H1 (cell line): Measurements from ENCODE around the gene CCR3. TPM values are rescaled to one million over a fixed set of nuclear protein-coding genes. Genes with fewer than 3 reads are reported as not detected.
A peak's percentile ranks its signal among the peaks of the same experiment; 100 is the strongest.

ENCODE experiments used
- CTCF ChIA-PET: fragments of 300-600 bp; sonication (Branson Sonifier 250); formaldehyde crosslinking; loops from one replicate; lab custom pipeline; 2021; ENCODE audit not compliant: partially characterized antibody; lab: Charles Lee
- POLR2A ChIA-PET: fragments of 300-600 bp; sonication (Branson Sonifier 250); formaldehyde crosslinking; loops from one replicate; lab custom pipeline; 2021; ENCODE audit warnings: inconsistent platforms; ENCODE audit not compliant: partially characterized antibody; lab: Charles Lee
- DNase-seq, 2 experiments: peaks; one replicate each; pipeline versions ENCODE4 v3.0.0 to v3.0.0-alpha.2; 2010 to 2022; ENCODE audit warnings: low spot score in 2 of 2, low read depth in 1 of 2, mixed read lengths in 1 of 2
- FAIRE-seq: peaks from 2 replicates; lab custom pipeline; 2011; peaks lifted over from hg19 to GRCh38; lab: Jason Lieb, UNC
- H2AFZ ChIP-seq: 2 replicates; pipeline ENCODE4 v1.8.1; 2012; ENCODE audit warnings: low read length, inconsistent platforms
- H2AK5ac ChIP-seq: 2 replicates; pipeline ENCODE4 v1.6.1; 2013; ENCODE audit warnings: low read depth, low read length
- H2BK120ac ChIP-seq: replicated peaks from 2 replicates; pipeline ENCODE3; 2013; ENCODE audit warnings: low read depth, low read length, inconsistent platforms
- H2BK12ac ChIP-seq: 2 replicates; pipeline ENCODE4 v1.6.1; 2013; ENCODE audit warnings: low read depth, low read length
- H2BK15ac ChIP-seq: 2 replicates; pipeline ENCODE4 v1.6.1; 2013; ENCODE audit warnings: low read length
- H2BK20ac ChIP-seq: 2 replicates; pipeline ENCODE4 v1.6.1; 2013; ENCODE audit warnings: low read length
- H2BK5ac ChIP-seq: 2 replicates; pipeline ENCODE4 v1.6.1; 2013; ENCODE audit warnings: low read depth, low read length
- H3K14ac ChIP-seq: 2 replicates; pipeline ENCODE4 v1.6.1; 2013; ENCODE audit warnings: inconsistent platforms; ENCODE audit not compliant: insufficient read length
- H3K18ac ChIP-seq: 2 replicates; pipeline ENCODE4 v1.6.1; 2013; ENCODE audit warnings: low read length; ENCODE audit errors: extremely low read depth
- H3K23ac ChIP-seq: 2 replicates; pipeline ENCODE4 v1.6.1; 2013; ENCODE audit warnings: inconsistent platforms; ENCODE audit not compliant: insufficient read length
- H3K23me2 ChIP-seq: 2 replicates; pipeline ENCODE4 v1.6.1; 2013; ENCODE audit warnings: low read depth, low read length
- H3K27ac ChIP-seq: 2 replicates; pipeline ENCODE4 v1.6.1; 2011; ENCODE audit warnings: low read depth, low read length, inconsistent platforms
- H3K27me3 ChIP-seq, 4 experiments: replicated peaks in 1 of 4; 1 replicate in 1 of 4; 2 replicates in 3 of 4; pipeline versions ENCODE4 v1.6.1 to v1.8.1; 2011 to 2013; ENCODE audit warnings: low read length in 3 of 4, mild to moderate bottlenecking in 3 of 4, inconsistent platforms in 2 of 4, mixed read lengths in 2 of 4, moderate library complexity in 1 of 4; ENCODE audit not compliant: control insufficient read depth in 3 of 4, insufficient read depth in 3 of 4; ENCODE audit errors: extremely low read depth in 1 of 4
- H3K36me3 ChIP-seq, 4 experiments: 2 replicates each; pipeline versions ENCODE4 v1.6.1 to v1.8.1; 2011 to 2013; ENCODE audit warnings: mild to moderate bottlenecking in 4 of 4, low read length in 3 of 4, moderate library complexity in 2 of 4, control low read depth in 1 of 4, inconsistent platforms in 1 of 4; ENCODE audit not compliant: insufficient read depth in 4 of 4, control insufficient read depth in 2 of 4
- H3K4ac ChIP-seq: replicated peaks from 2 replicates; pipeline ENCODE3; 2013; ENCODE audit warnings: low read length, low read depth, mixed read lengths, inconsistent platforms; ENCODE audit not compliant: insufficient read length
- H3K4me1 ChIP-seq, 4 experiments: replicated peaks in 1 of 4; 1 replicate in 1 of 4; 2 replicates in 3 of 4; pipeline versions ENCODE4 v1.6.1 to v1.8.1; 2011 to 2013; ENCODE audit warnings: low read length in 3 of 4, inconsistent platforms in 2 of 4, mixed read lengths in 1 of 4; ENCODE audit not compliant: insufficient read depth in 4 of 4, control insufficient read depth in 3 of 4
- H3K4me2 ChIP-seq, 2 experiments: 2 replicates each; pipeline versions ENCODE4 v1.6.1 to v1.8.1; 2011 to 2013; ENCODE audit warnings: low read depth in 2 of 2, low read length in 2 of 2, control low read depth in 1 of 2, inconsistent platforms in 1 of 2, mild to moderate bottlenecking in 1 of 2; ENCODE audit not compliant: insufficient read depth in 1 of 2
- H3K4me3 ChIP-seq, 4 experiments: fragments of 200-600, 300-600 bp in 1 of 4; sonication (generic), shearing (Covaris generic), sonication (Bioruptor Twin) in 1 of 4; 2 replicates each; pipeline versions ENCODE4 v1.5.1 to v1.8.1; 2011 to 2016; ENCODE audit warnings: low read length in 4 of 4, low read depth in 3 of 4, control low read depth in 2 of 4, inconsistent platforms in 2 of 4, mild to moderate bottlenecking in 2 of 4, mixed read lengths in 1 of 4, moderate library complexity in 1 of 4; ENCODE audit not compliant: insufficient read depth in 2 of 4; ENCODE audit errors: extremely low read depth in 1 of 4
- H3K56ac ChIP-seq: replicated peaks from 2 replicates; pipeline ENCODE3; 2013; ENCODE audit warnings: low read depth, mild to moderate bottlenecking, mixed read lengths, low read length, inconsistent platforms; ENCODE audit not compliant: insufficient read length
- H3K79me1 ChIP-seq: 2 replicates; pipeline ENCODE4 v1.6.1; 2013; ENCODE audit warnings: low read depth, low read length, control low read depth
- H3K79me2 ChIP-seq, 2 experiments: 2 replicates each; pipeline versions ENCODE4 v1.6.1 to v1.8.1; 2012 to 2013; ENCODE audit warnings: low read length in 2 of 2, mild to moderate bottlenecking in 2 of 2, inconsistent platforms in 1 of 2; ENCODE audit not compliant: insufficient read depth in 2 of 2, control insufficient read depth in 1 of 2
- H3K9ac ChIP-seq, 4 experiments: replicated peaks in 1 of 4; 1 replicate in 1 of 4; 2 replicates in 3 of 4; pipeline versions ENCODE4 v1.6.1 to v1.8.1; 2011 to 2013; ENCODE audit warnings: low read depth in 3 of 4, low read length in 3 of 4, control low read depth in 2 of 4, mild to moderate bottlenecking in 2 of 4, moderate library complexity in 2 of 4, inconsistent platforms in 1 of 4; ENCODE audit errors: extremely low read depth in 1 of 4
- H3K9me3 ChIP-seq, 2 experiments: 2 replicates each; pipeline versions ENCODE4 v1.6.1 to v1.8.1; 2012 to 2013; ENCODE audit warnings: mild to moderate bottlenecking in 2 of 2, moderate library complexity in 2 of 2, control low read depth in 1 of 2, inconsistent platforms in 1 of 2, low read depth in 1 of 2, low read length in 1 of 2, mixed read lengths in 1 of 2; ENCODE audit not compliant: insufficient read depth in 2 of 2
- H4K20me1 ChIP-seq, 2 experiments: replicated peaks in 1 of 2; 2 replicates each; pipeline versions ENCODE3 to v1.8.1; 2011 to 2013; ENCODE audit warnings: inconsistent platforms in 2 of 2, low read length in 2 of 2, mild to moderate bottlenecking in 1 of 2; ENCODE audit not compliant: insufficient read depth in 2 of 2, control insufficient read depth in 1 of 2
- H4K5ac ChIP-seq: 2 replicates; pipeline ENCODE4 v1.6.1; 2013; ENCODE audit warnings: low read length, low read depth, mixed read lengths, inconsistent platforms; ENCODE audit not compliant: insufficient read length
- H4K8ac ChIP-seq: 2 replicates; pipeline ENCODE4 v1.8.0; 2013; ENCODE audit warnings: mild to moderate bottlenecking, moderate library complexity, low read length, inconsistent platforms; ENCODE audit not compliant: insufficient read depth; ENCODE audit errors: extremely low read depth
- H4K91ac ChIP-seq: replicated peaks from 2 replicates; pipeline ENCODE3; 2013; ENCODE audit warnings: low read length, mixed read lengths, inconsistent platforms; ENCODE audit not compliant: insufficient read length
- NANOG ChIP-seq: IDR thresholded peaks from 2 replicates; pipeline ENCODE4 v1.6.1; 2011; ENCODE audit warnings: low read length, low read depth, mild to moderate bottlenecking, inconsistent platforms; ENCODE audit not compliant: insufficient read depth, poor library complexity, severe bottlenecking
- YY1 ChIP-seq: IDR thresholded peaks from 2 replicates; pipeline ENCODE4 v1.6.1; 2011; ENCODE audit warnings: low read depth, mild to moderate bottlenecking, low read length
- WGBS, 2 experiments: shearing (Covaris generic) in 1 of 2; methylation state at CpG; one replicate each; pipeline versions ENCODE4 v1.1.6 to v1.1.7; 2013 to 2015; ENCODE audit warnings: low lambda C conversion rate in 2 of 2, mixed read lengths in 2 of 2, inconsistent platforms in 1 of 2, low coverage in 1 of 2, missing lambda C conversion rate in 1 of 2; ENCODE audit not compliant: insufficient replicate concordance in 2 of 2, insufficient coverage in 1 of 2, insufficient read length in 1 of 2; ENCODE audit errors: extremely low coverage in 1 of 2, missing lambda C conversion rate in 1 of 2; 5-methylcytosine and 5-hydroxymethylcytosine counted together
- polyA plus RNA-seq, 7 experiments: library from polyadenylated mRNA; depleted of rRNA in 3 of 7; stranded (reverse) in 5 of 7; unstranded in 2 of 7; fragments of >200 nt in 5 of 7; fragments of 200-250 nt in 2 of 7; gene quantifications; 1 replicate in 5 of 7; 2 replicates in 1 of 7; 4 replicates in 1 of 7; pipeline versions ENCODE4 v1.2.1 to v1.2.3, GENCODE V29; 2011 to 2013; ENCODE audit warnings: missing spikeins in 2 of 7, mixed read lengths in 2 of 7
- total RNA-seq: library from RNA; stranded (reverse); fragmentation: NEBNext Ultra II Directional; extraction: Animal tissue kit (Norgen Biotek cat#: 25700); gene quantifications from 2 replicates; pipeline ENCODE4 v1.2.1, GENCODE V29; 2021

CCR3 gene
- total and polyA plus RNA-seq, 2 of the 8 experiments (the other 6 are each of a cell fraction or from before 2014, with no cell fraction given), result not detected

DNA sequence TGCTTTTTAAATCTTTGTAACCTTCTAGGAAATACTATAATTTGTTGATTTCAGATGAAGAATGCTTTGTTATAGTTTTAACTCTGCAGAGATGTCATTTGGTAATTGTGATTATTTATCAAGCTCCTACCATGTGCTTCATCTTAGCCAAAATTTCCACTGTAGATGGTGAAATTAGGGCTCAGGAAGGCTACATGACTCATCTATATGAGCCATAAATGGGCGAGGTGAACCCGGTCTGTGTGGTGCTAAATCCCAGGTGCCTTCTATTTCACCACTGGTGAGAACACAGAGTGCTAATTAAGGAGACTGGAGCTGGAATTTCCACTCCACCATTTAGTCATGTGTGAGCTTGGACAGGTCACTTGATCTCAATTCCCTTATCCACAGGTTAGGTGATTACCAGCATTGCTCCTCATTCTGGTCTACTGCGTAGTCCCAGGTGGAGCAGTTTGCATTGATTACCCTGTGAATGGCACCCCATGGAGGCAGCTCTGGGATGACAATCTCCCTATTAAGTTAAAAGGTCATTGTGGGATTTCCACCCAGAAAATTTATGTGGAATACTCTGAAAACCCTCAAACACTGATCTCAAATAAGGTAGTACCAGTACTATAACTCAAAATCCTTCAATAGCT, 2.8 kb upstream of the CCR3 start:
- Histone ChIP-seq H2AFZ (no peak overlapping the region), H3K79me2 (no peaks in the 10 kb centered on the region), H3K4me1 (peaks cover 0 to 4% (median 1%) of the 10 kb centered on the region in 4 experiments; a peak in 3 of 7 replicates), H2BK5ac (no peak overlapping the region), H3K4me2 (no peak overlapping the region), H3K79me1 (no peaks in the 10 kb centered on the region), H2BK20ac (no peak overlapping the region), H3K9me3 (no peaks in the 10 kb centered on the region), H4K20me1 (no peaks in the 10 kb centered on the region), H2BK120ac (no peak overlapping the region), H3K27ac (no peak overlapping the region), H2BK15ac (no peak overlapping the region), H3K4me3 (no peak overlapping the region), H3K36me3 (no peaks in the 10 kb centered on the region), H3K18ac (no peak overlapping the region), H2BK12ac (no peak overlapping the region), H3K27me3 (no peaks in the 10 kb centered on the region), H3K14ac (no peak overlapping the region), H4K91ac (no peak overlapping the region), H3K4ac (no peak overlapping the region), H4K8ac (no peak overlapping the region), H3K56ac (no peak overlapping the region), H3K9ac (no peak overlapping the region), H4K5ac (no peak overlapping the region), H3K23me2 (no peaks in the 10 kb centered on the region), H2AK5ac (no peak overlapping the region), H3K23ac (no peak overlapping the region)
- peak; percentile 66 for TF ChIP-seq NANOG
- TF ChIP-seq YY1, result no peak
- CTCF ChIA-PET, result interaction anchor here (0.7 to 2.0 kb wide), 7 partner anchors 18 to 681 kb away, joined by 3 to 9 read pairs (median 3); no protein-coding TSS in a partner anchor
- DNase-seq (no peak), FAIRE-seq (no peak)
- POLR2A ChIA-PET, result no interaction called here
- 85% methylated on average over 3 of the region's 3 CpGs; no CpG with 5 or more reads in 1 of the 2 experiments for WGBS, 2 experiments
